Measurements from ENCODE around the gene PIGU.

PIGU gene

DNA sequence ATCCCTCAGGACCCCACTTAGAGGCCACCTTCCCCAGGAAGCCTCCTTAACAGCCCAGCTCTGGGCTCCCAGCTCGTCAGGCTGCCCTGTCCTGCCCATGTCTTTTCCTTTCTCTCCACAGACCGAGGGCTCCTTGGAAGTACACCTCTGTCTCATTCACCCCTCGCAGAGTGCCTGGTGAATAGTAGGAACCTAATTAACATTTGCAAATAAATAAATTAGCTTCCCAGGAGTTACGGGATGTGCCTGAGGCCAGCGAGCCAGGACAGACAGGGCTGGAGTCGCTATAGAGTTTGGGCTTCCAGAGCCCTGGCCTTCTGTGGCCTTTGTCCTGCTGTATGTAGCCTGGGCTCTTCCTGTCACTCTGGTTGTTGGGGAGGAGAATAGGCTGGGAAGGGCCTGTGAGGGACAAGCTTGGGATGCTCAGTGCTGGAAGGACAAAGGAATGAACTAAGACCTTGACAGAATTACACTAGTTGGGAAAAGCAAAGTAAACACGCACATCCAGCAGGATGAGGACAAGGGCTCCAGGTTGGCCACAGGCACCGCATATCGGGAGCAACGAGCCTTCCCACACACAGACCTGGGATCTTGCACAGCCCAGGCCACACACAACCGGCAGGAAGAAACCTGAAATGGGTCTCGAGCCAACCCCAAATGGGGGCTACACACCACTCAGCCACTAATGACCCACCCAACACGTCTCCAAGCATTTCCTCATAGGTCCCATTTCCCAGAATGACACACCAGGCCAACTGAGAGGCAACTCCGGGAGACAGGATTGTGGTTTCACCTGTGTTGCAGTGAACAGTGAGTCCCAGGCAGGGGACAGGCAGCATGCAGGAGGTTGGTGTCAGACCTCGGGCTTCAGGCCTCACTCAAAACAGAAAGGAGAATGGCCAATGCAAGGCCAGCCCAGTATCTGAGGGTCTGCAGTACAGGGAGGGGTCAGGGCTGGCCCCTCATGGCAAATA lies 108.7 kb downstream of the PIGU start:
- H3K27me3 Mint-ChIP-seq, result no peaks in the 10 kb centered on the region
- no peaks in the 10 kb centered on the region for H3K36me3 Mint-ChIP-seq
- H3K9me3 Mint-ChIP-seq, result no peaks in the 10 kb centered on the region
- H3K27ac Mint-ChIP-seq, result no peak overlapping the region
- no peak overlapping the region for H3K4me3 Mint-ChIP-seq
- peaks cover 5% of the 10 kb centered on the region for H3K4me1 Mint-ChIP-seq

DNA sequence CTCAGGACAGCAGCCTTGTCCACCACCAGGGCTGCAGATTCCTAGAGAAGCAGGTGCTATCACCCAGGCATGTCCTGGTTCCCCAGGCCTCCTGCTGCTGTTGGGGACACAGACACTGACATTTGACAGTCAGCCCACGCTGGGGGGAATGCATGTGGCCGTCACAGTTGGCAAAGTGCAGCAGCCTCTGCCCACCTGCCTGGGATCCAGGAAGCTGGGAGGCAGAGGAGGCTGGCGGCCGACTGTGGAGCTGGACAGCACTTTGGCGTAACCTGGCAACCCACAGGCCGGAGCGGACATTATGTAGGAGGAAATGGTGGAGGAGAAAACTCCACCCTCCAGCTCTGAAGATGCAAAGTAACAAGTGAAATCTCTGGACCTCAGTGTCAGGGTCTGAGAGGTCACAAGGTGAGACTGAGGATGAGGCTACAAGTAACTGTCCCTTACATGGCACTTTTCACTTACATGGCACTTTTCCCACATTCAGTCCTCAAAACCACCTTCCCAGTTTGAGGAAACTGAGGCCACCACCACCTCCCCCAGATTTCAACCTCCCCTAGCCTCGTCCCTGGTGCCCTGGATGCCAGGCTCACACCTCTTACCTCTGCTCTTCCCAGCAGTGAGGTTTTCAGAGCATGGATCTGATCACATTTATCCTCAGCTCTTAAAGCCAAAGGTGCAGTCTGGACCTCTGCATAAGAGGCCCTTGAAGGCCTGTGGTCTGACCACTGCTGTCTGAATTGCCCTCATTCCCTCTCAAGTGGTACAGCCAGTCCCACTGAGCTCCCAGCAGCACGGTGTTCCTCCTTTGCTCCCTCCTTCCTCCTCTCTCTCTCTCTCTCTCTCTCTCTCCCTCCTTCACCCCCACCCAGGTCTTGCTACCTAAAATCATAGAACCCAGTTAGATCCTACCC lies 109.7 kb downstream of the PIGU start:
- Mint-ChIP-seq H3K27ac (no peak overlapping the region), H3K27me3 (no peaks in the 10 kb centered on the region), H3K4me1 (peaks cover 8% of the 10 kb centered on the region), H3K9me3 (no peaks in the 10 kb centered on the region), H3K4me3 (no peak overlapping the region), H3K36me3 (no peaks in the 10 kb centered on the region)

DNA sequence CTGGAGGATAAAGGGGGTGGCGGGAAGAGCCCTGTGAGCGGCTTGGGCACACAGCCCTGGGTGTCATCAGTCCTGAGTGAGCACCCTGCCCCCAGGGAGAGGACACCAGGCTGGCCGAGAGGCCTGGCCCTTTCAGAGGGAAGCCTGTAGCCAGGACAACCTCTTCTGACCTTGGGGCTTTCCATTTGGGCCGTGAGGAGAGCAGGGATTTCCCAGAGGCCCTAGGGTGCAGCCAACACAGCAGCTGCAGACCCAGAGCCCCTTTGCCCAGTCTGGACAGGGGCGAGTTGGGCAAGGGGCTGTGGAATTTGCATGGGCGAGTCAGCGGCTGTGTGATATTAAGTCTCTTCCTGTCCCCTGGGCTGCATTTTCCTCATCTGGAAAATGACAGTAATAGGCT lies 112.1 kb downstream of the PIGU start:
- Mint-ChIP-seq H3K27ac (peak overlapping the region; percentile 26), H3K9me3 (no peaks in the 10 kb centered on the region), H3K36me3 (no peaks in the 10 kb centered on the region), H3K27me3 (no peaks in the 10 kb centered on the region), H3K4me1 (peaks cover 4% of the 10 kb centered on the region), H3K4me3 (no peak overlapping the region)

DNA sequence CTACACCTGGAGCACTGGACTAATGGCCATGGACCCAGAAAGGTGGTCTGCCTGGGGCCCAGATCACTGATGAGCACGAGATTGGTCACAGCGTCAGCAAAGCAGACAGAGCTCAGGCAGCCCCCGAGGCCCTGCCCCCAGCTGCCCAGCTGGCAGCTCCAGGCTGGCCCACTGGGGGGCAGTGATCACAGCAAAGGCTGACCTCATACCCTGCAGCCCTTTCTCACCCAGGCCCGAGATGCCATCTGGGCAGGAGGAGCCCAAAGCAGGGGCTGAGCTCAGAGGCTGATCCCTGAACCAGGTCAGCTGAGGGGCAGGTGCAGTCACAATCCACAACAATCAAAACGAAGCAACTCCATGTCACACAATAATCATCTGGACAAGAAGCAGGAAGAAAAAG lies 114.3 kb downstream of the PIGU start:
- Mint-ChIP-seq H3K4me1 (peaks cover 11% of the 10 kb centered on the region), H3K9me3 (no peaks in the 10 kb centered on the region), H3K27me3 (no peaks in the 10 kb centered on the region), H3K27ac (no peak overlapping the region), H3K4me3 (no peak overlapping the region), H3K36me3 (no peaks in the 10 kb centered on the region)

DNA sequence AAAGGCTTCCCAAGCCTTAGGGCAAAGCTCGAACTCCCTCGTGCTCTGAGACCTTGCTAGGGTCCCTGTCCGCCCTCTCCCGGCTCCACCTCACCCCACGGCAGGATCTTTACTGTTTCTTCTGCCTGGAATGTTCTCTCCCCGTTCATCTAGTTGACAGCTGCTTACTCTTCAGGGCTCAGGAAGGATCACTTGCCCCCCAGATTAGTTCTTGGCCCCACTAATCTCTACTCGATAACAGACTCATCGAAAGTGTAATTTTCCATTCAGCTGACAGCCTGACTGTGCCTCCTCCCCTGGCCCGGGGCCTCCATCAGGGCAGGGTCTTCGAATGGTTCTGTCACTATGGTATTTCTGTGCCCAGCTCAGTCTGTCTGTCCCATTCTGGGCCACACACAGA lies 115.2 kb downstream of the PIGU start:
- no peaks in the 10 kb centered on the region for H3K36me3 Mint-ChIP-seq
- H3K4me1 Mint-ChIP-seq, result peaks cover 19% of the 10 kb centered on the region
- H3K27me3 Mint-ChIP-seq, result no peaks in the 10 kb centered on the region
- no peaks in the 10 kb centered on the region for H3K9me3 Mint-ChIP-seq
- peak overlapping the region; percentile 13 for H3K27ac Mint-ChIP-seq
- H3K4me3 Mint-ChIP-seq, result no peak overlapping the region

DNA sequence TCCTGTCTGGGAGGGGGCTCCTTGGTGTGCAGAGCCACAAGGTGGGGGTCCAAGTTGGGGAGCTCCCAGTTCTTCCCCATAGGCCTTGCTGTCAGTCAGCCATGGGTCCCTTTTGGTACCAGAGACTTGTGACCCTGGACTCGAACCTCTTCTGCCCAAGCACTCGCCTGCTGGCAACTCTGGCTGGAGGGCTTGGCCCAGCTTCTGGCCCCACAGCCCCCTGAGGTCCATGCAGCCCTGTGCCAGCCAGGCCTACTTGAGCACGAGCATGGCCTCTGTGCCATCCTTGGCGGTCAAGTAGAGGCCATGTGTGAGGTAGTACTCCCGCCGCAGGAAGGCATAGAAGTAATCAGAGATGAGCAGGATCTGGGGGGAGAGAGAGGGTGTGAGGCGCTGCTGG lies 116.3 kb downstream of the PIGU start:
- Mint-ChIP-seq H3K9me3 (no peaks in the 10 kb centered on the region), H3K27ac (no peak overlapping the region), H3K4me1 (peaks cover 19% of the 10 kb centered on the region), H3K27me3 (no peaks in the 10 kb centered on the region), H3K4me3 (no peak overlapping the region), H3K36me3 (no peaks in the 10 kb centered on the region)

DNA sequence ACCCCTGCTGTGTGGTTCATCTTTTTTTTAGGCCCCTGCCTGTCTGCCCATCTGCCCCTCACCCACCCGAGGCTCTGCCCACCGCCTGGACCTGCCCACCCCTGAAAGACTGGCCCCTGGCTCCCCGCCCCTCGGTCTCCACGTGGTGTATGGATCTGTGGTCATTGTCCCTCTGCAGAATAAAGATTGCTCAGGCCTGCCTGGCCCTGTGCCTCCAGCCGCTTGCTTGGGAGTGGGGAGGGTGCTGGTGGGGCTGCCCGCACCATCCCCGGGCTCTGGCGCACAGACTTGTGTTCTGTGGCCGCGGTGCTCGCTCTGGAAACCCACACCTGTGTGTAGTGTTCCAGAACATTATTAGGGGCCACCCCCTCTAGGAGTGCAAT lies 116.8 kb downstream of the PIGU start:
- Mint-ChIP-seq H3K27ac (peak overlapping the region; percentile 55), H3K4me3 (peak overlapping the region; percentile 60), H3K27me3 (no peaks in the 10 kb centered on the region), H3K4me1 (peaks cover 19% of the 10 kb centered on the region), H3K9me3 (no peaks in the 10 kb centered on the region), H3K36me3 (no peaks in the 10 kb centered on the region)

DNA sequence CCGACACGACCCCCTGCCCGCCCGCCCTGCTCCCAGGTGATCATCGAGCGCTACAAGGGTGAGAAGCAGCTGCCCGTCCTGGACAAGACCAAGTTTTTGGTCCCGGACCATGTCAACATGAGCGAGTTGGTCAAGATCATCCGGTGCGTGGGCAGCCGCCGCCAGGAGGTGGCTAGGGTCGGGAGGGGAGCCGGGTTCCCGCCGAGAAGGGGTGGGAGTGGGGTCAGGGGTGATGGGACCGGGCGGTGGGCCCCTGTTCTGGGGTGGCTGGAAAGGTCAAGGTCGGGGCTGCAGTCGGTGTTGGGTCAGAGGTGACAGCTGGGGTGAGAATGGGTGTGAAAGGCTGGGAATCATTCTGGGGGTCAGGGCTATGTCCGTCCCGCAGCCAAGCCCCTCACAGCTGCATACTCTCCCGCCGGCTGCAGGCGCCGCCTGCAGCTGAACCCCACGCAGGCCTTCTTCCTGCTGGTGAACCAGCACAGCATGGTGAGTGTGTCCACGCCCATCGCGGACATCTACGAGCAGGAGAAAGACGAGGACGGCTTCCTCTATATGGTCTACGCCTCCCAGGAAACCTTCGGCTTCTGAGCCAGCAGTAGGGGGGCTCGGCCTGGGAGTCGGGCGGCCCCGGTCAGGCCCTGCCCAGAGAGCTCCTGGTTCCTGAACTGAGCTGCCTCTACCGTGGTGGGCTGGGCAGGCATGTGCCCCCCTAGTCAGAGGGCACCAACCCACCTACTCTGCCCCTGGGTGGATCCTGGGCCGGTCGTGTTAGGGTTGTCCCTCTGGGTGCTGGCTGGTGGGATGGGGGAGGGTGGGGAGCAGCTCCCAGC lies 117.4 kb downstream of the PIGU start:
- H3K4me3 Mint-ChIP-seq, result peak overlapping the region; percentile 54
- H3K9me3 Mint-ChIP-seq, result no peaks in the 10 kb centered on the region
- H3K4me1 Mint-ChIP-seq, result peaks cover 19% of the 10 kb centered on the region
- H3K36me3 Mint-ChIP-seq, result no peaks in the 10 kb centered on the region
- H3K27me3 Mint-ChIP-seq, result no peaks in the 10 kb centered on the region
- H3K27ac Mint-ChIP-seq, result no peak overlapping the region

DNA sequence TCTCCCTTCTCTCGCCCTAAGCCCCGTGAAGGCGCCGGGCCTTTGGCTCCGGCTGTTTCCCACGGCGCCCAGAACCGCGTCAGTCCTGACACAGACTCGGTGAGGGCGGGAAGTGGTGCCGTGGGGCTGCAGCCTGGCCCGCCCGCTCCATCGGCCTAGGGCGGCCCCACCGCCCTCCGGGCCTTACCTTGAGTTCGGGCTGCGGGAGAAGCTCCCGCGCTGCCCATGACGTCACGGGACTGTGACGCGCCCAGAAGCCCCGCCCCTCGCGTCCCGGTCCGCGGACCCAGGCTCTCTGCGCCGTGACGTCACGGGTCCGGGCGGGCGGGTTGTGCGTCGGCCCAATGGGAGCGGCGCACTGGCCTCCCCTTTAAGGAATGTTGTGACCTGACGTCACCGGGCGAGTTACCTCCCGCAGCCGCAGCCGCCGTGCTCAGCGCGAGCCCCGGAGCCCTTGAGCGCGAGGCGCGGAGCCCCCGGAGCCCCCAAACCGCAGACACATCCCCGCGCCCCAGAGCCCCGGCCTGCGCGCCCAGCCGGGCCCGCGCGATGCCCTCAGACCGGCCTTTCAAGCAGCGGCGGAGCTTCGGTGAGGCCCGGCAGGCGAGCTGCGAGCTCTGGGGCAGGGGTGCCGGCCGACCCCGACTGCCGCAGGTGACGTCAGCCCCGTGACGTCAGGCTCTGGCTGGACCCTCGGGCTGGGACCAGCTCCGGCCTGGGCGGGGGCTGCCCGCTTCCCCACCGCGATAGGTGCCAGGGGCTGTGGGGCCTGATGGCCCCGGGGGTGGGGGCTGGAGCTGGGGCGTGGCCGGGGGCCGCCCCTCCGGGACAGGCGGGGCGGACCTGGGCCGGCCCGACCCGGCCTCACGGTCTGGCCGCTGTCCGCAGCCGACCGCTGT lies 118.3 kb downstream of the PIGU start, which contains the start of gene MAP1LC3A:
TSS of gene MAP1LC3A (plus strand) at position 399 of the 899 bp plus-strand sequence. CDS start at position 550, 151 bp downstream.
- peaks cover 19% of the 10 kb centered on the region for H3K4me1 Mint-ChIP-seq

DNA sequence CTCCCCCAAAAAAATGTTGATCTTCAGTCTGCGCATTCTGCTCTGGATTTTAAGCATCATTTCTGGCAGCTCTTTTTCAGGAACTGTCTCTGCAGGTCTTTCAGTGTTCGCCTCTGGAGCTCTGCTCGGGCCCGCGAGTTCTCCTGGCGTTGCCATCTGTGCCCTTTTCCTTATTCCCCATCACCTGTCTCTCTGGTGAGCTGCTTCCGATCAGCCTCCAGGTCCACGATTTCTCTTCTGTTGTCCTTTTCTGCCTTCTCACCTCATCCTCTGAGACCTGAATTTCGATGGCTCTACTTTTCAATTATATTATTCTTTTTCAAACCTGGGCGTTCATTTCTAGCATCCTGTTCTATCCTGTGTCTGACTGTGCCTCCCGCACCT lies 119.0 kb downstream of the PIGU start:
- Mint-ChIP-seq H3K36me3 (no peaks in the 10 kb centered on the region), H3K27me3 (no peaks in the 10 kb centered on the region)

More for the DNA sequence above, 118.3 kb downstream of the PIGU start, which contains the start of gene MAP1LC3A:
- H3K36me3 Mint-ChIP-seq, result no peaks in the 10 kb centered on the region
- no peaks in the 10 kb centered on the region for H3K9me3 Mint-ChIP-seq
- H3K27me3 Mint-ChIP-seq, result no peaks in the 10 kb centered on the region
- H3K27ac Mint-ChIP-seq, result peak within 1 kb of the TSS; percentile 91
- peak within 1 kb of the TSS; percentile 91 for H3K4me3 Mint-ChIP-seq

DNA sequence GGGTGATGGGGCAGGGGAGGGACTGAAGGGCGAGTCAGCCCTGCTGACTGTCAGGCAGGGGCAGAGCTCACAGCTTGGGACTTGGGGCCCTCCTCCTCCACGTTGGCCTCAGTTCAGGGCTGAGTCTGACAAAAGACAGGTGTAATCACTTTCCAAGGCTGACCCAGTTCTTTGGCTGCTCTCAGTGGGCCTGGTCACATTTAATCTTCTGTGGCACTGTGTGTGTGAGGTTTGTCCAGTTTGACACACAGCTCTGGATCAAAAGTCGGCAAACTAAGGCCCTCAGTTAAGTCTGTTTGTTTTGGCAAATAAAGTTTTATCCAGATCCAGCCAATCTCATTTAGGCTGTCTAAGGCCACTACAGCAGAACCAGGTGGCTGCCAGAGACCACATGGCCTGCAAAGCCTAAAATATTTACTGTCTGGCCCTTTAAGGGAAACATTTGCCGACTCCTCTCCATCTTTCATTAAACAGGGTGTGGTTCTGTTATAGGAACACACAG lies 123.5 kb downstream of the PIGU start:
- Mint-ChIP-seq H3K4me3 (no peak overlapping the region), H3K36me3 (no peaks in the 10 kb centered on the region), H3K4me1 (peaks cover 16% of the 10 kb centered on the region), H3K27ac (no peak overlapping the region), H3K9me3 (no peaks in the 10 kb centered on the region), H3K27me3 (no peaks in the 10 kb centered on the region)

More for the DNA sequence above, 119.0 kb downstream of the PIGU start:
- peak overlapping the region; percentile 91 for H3K4me3 Mint-ChIP-seq
- H3K9me3 Mint-ChIP-seq, result no peaks in the 10 kb centered on the region
- peak overlapping the region; percentile 91 for H3K27ac Mint-ChIP-seq
- H3K4me1 Mint-ChIP-seq, result peaks cover 19% of the 10 kb centered on the region

DNA sequence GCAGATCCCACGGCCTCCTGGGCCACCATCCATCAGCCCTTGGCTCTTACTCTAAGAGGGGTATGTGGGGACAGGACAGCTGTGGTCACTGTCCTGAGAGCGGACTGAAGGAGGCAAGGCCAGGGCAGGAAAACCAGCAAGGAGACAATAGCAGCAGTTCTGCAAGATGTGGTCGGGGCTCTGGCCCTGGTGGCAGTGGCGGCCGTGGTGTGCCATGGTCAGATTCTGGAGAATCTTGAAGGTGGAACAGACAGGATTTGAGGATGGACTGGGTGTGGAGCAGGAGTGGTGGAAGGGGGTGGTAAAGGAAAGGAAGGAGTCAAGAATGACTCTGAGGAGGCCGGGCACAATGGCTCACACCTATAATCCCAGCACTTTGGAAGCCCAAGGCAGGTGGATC lies 124.3 kb downstream of the PIGU start:
- Mint-ChIP-seq H3K27me3 (no peaks in the 10 kb centered on the region), H3K4me1 (peaks cover 8% of the 10 kb centered on the region), H3K9me3 (no peaks in the 10 kb centered on the region), H3K4me3 (no peak overlapping the region), H3K36me3 (no peaks in the 10 kb centered on the region), H3K27ac (no peak overlapping the region)

DNA sequence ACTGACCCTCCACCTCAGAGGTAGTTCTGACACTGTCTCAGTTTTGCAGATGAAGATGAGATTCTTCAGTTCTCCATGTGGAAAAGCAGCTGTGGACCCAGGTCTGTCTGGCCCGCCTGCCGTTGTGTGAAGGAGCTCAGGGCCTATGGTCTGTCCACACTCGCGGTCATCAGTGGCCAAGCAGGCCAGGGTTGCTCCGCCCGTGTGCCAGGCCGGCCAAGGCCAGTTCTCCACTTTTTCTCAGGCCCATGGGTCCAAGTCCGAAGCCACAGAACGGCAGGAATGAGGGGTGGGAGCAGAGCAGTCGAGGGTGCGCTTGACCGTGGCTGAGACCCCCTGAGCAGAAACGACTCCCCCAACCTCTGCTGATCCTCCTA lies 127.0 kb downstream of the PIGU start:
- H3K27me3 Mint-ChIP-seq, result no peaks in the 10 kb centered on the region
- H3K36me3 Mint-ChIP-seq, result no peaks in the 10 kb centered on the region
- peaks cover under 1% of the 10 kb centered on the region for H3K4me1 Mint-ChIP-seq
- no peak overlapping the region for H3K4me3 Mint-ChIP-seq
- H3K9me3 Mint-ChIP-seq, result no peaks in the 10 kb centered on the region
- no peak overlapping the region for H3K27ac Mint-ChIP-seq

DNA sequence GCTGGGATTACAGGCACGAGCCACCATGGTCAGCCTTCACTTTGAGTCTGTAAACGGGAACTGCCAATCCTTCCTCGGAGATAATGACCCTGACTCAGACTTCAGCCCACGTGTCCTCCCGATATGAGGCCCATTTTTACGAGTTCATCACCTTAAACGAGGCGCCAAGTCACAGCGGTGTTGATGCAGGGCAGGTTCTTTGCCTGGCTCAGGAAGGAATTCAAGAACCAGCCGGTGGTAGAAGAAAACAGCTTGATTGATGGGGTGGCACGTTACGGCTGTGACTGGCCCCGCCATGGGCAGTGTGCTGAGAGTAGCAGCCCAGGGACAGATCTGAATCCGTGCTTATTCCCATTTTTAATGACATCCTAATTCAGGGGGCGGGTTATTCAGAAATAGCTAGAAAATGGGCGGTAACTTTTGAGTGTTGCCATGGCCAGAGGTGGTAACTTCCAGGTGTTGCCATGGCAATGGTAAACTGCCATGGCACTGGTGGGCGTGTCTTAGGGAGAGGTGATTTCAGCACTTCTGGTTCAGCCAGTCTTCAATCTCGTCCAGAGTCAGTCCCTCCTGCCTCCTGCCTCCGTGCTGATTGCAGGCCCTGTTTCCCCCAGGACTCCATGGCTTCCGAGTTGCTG lies 127.5 kb downstream of the PIGU start:
- peaks cover 4% of the 10 kb centered on the region for H3K4me1 Mint-ChIP-seq
- H3K27ac Mint-ChIP-seq, result no peak overlapping the region
- H3K9me3 Mint-ChIP-seq, result no peaks in the 10 kb centered on the region
- H3K4me3 Mint-ChIP-seq, result no peak overlapping the region
- no peaks in the 10 kb centered on the region for H3K36me3 Mint-ChIP-seq
- H3K27me3 Mint-ChIP-seq, result no peaks in the 10 kb centered on the region
